OCI-LY7 (cell line): ENCODE data around the gene PARL. TPM values are rescaled to one million over a fixed set of nuclear protein-coding genes. Genes with fewer than 3 reads are reported as not detected.
"Not testable (repeated sequence)": the region's sequence is repeated elsewhere in the genome, so short reads cannot be mapped to it uniquely, and the experiment has no call there.

ENCODE experiments used
- BruUV-seq: library from RNA; stranded (reverse); fragments of 400-500 nt; replicated peaks from 2 replicates; lab custom pipeline; 2021; lab: Mats Ljungman, UMichigan
- CTCF ChIA-PET: fragments of 300-600 bp; sonication (Branson Sonifier 250); formaldehyde crosslinking; loops from one replicate; lab custom pipeline; 2022; ENCODE audit warnings: antibody characterized with exemption; ENCODE audit not compliant: unreplicated experiment; lab: Charles Lee
- POLR2A ChIA-PET: fragments of 300-600 bp; sonication (Branson Sonifier 250); formaldehyde crosslinking; loops from one replicate; lab custom pipeline; 2022; ENCODE audit warnings: antibody characterized with exemption; lab: Charles Lee
- DNase-seq: peaks from one replicate; pipeline ENCODE4 v3.0.0-alpha.2; 2015; ENCODE audit warnings: low spot score
- H2AFZ ChIP-seq: fragments of 200-600 bp; sonication (generic), shearing (Covaris generic); 2 replicates; pipeline ENCODE4 v1.6.1; 2014; ENCODE audit warnings: mild to moderate bottlenecking, antibody characterized with exemption, low read length, moderate library complexity
- H3K27ac ChIP-seq: fragments of 200-600 bp; sonication (generic); 2 replicates; pipeline ENCODE4 v1.5.1; 2014; ENCODE audit warnings: mixed run types, low read depth, mild to moderate bottlenecking, moderate library complexity, low read length, inconsistent platforms; ENCODE audit not compliant: poor library complexity, severe bottlenecking
- H3K36me3 ChIP-seq: fragments of 200-600 bp; sonication (generic); 2 replicates; pipeline ENCODE4 v1.6.1; 2014; ENCODE audit warnings: mild to moderate bottlenecking, antibody characterized with exemption, low read length, moderate library complexity, mixed read lengths; ENCODE audit not compliant: insufficient read depth
- H3K4me1 ChIP-seq: fragments of 200-600 bp; sonication (generic); 2 replicates; pipeline ENCODE4 v1.5.1; 2014; ENCODE audit warnings: mild to moderate bottlenecking, low read length; ENCODE audit not compliant: insufficient read depth, poor library complexity, severe bottlenecking
- H3K4me2 ChIP-seq: fragments of 200-600 bp; sonication (generic); 2 replicates; pipeline ENCODE4 v1.6.1; 2014; ENCODE audit warnings: mild to moderate bottlenecking, low read length
- H3K4me3 ChIP-seq: fragments of 200-600 bp; sonication (generic); 2 replicates; pipeline ENCODE4 v1.5.1; 2014; ENCODE audit warnings: mild to moderate bottlenecking, low read depth, low read length; ENCODE audit not compliant: poor library complexity, severe bottlenecking
- H3K79me2 ChIP-seq: fragments of 200-600 bp; sonication (generic); 2 replicates; pipeline ENCODE4 v1.6.1; 2016; ENCODE audit warnings: low read depth, mild to moderate bottlenecking, low read length, moderate library complexity, mixed read lengths; ENCODE audit not compliant: insufficient read depth
- H3K9me2 ChIP-seq: fragments of 200-600 bp; sonication (generic); 2 replicates; pipeline ENCODE4 v1.6.1; 2016; ENCODE audit warnings: mild to moderate bottlenecking, low read length, mixed read lengths; ENCODE audit not compliant: insufficient read depth
- H3K9me3 ChIP-seq: fragments of 200-600 bp; sonication (generic); 2 replicates; pipeline ENCODE4 v1.6.1; 2014; ENCODE audit warnings: mild to moderate bottlenecking, mixed run types, low read length, mixed read lengths
- H4K20me1 ChIP-seq: fragments of 200-600 bp; sonication (generic); 2 replicates; pipeline ENCODE4 v1.6.1; 2014; ENCODE audit warnings: mild to moderate bottlenecking, antibody characterized with exemption, low read length, moderate library complexity, mixed read lengths; ENCODE audit not compliant: insufficient read depth
- EZH2phosphoT487 ChIP-seq: fragments of 200-600 bp; sonication (generic); IDR thresholded peaks from 2 replicates; pipeline ENCODE4 v1.6.1; 2018; ENCODE audit warnings: low read depth, borderline replicate concordance, mild to moderate bottlenecking, mixed run types, antibody characterized with exemption, low read length, moderate library complexity, mixed read lengths
- intact Hi-C: fragments of 100-400 bp; cut with micrococcal nuclease; formaldehyde crosslinking; loops from one replicate; pipeline ENCODE4 v1.10.0; 2022; ENCODE audit not compliant: unreplicated experiment
- total RNA-seq, 2 experiments: library from RNA; depleted of rRNA in 1 of 2; stranded (reverse); fragments of >200 nt in 1 of 2; shearing (Covaris generic) in 1 of 2; gene quantifications; 2 replicates each; pipeline ENCODE4 v1.2.3, GENCODE V29; 2014 to 2022
- TF ChIP-seq, protein P1 (sequence below): fragments of 200-600 bp; sonication (generic); conservative IDR thresholded peaks from 2 replicates; pipeline ENCODE4 v1.5.1; 2014; ENCODE audit warnings: mild to moderate bottlenecking, antibody characterized with exemption, low read length, moderate library complexity, mixed read lengths

PARL gene
- total RNA-seq, 2 experiments from 2014 or later = 43.5 to 69.3 TPM

DNA sequence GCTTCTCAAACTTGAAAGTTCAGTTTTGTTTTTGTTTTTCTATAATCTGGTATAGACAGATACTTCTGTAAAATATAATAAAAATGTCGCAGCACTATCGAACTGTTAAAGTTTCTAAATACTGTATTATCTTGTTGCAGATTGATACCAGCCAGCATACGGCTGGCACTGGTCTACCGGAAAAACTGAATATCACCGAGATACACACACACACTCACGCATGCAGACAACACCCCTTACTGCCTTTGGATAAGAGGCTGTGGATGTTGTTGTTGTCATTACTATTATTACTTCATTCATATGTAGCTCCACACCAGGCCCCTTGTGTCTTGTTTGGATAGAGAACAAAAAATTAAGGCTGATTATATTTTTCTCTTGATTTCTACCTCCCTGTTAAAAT lies 91.7 kb downstream of the PARL start:
- no peaks in the 10 kb centered on the region for H3K4me1 ChIP-seq
- DNase-seq = no peak
- H3K4me2 ChIP-seq = no peak overlapping the region
- no peaks in the 10 kb centered on the region for H3K79me2 ChIP-seq
- peaks cover 96% of the 10 kb centered on the region for H3K36me3 ChIP-seq
- H3K9me2 ChIP-seq = no peaks in the 10 kb centered on the region
- no peak overlapping the region for H3K4me3 ChIP-seq
- no peaks in the 10 kb centered on the region for H3K9me3 ChIP-seq
- no peaks in the 10 kb centered on the region for H4K20me1 ChIP-seq
- H3K27ac ChIP-seq = no peak overlapping the region
- no peak for TF ChIP-seq EZH2phosphoT487
- TF ChIP-seq, protein P1, sequence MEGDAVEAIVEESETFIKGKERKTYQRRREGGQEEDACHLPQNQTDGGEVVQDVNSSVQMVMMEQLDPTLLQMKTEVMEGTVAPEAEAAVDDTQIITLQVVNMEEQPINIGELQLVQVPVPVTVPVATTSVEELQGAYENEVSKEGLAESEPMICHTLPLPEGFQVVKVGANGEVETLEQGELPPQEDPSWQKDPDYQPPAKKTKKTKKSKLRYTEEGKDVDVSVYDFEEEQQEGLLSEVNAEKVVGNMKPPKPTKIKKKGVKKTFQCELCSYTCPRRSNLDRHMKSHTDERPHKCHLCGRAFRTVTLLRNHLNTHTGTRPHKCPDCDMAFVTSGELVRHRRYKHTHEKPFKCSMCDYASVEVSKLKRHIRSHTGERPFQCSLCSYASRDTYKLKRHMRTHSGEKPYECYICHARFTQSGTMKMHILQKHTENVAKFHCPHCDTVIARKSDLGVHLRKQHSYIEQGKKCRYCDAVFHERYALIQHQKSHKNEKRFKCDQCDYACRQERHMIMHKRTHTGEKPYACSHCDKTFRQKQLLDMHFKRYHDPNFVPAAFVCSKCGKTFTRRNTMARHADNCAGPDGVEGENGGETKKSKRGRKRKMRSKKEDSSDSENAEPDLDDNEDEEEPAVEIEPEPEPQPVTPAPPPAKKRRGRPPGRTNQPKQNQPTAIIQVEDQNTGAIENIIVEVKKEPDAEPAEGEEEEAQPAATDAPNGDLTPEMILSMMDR = no peak
- POLR2A ChIA-PET = interaction anchor here (0.7 kb wide), 1 partner anchor 55 kb away, joined by 3 read pairs; no protein-coding TSS in a partner anchor
- CTCF ChIA-PET = no interaction called here
- intact Hi-C loops = no loop called here
- no TSS peak for BruUV-seq
- H2AFZ ChIP-seq = no peak overlapping the region

DNA sequence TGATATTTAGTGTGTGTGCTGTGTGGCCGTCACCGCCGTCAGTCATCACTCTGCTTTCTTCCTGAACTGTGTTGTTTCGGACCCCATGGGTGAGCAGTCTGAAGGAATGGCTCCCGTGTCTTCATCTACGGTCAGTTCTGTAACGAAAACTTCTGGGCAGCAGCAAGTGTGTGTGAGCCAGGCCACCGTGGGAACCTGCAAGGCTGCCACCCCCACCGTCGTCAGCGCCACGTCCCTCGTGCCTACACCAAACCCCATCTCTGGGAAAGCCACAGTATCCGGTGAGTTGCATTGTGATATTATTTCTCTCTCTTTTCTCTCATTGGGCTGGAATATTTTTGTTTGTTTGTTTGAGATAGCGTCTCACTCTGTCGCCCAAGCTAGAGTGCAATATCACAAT lies 94.0 kb downstream of the PARL start:
- TF ChIP-seq EZH2phosphoT487 = no peak
- TF ChIP-seq, protein P1 = no peak
- Histone ChIP-seq H2AFZ (no peak overlapping the region), H3K4me2 (no peak overlapping the region), H3K9me3 (no peaks in the 10 kb centered on the region), H3K27ac (no peak overlapping the region), H3K9me2 (no peaks in the 10 kb centered on the region), H4K20me1 (no peaks in the 10 kb centered on the region), H3K4me1 (no peaks in the 10 kb centered on the region), H3K79me2 (no peaks in the 10 kb centered on the region), H3K4me3 (no peak overlapping the region), H3K36me3 (peaks cover 97% of the 10 kb centered on the region)
- intact Hi-C loops = no loop called here
- DNase-seq = no peak
- BruUV-seq = no TSS peak
- POLR2A ChIA-PET = interaction anchor here (0.7 kb wide), 1 partner anchor 24 kb away, joined by 6 read pairs; no protein-coding TSS in a partner anchor
- CTCF ChIA-PET = interaction anchor here (0.6 kb wide), 1 partner anchor 46 kb away, joined by 3 read pairs; no protein-coding TSS in a partner anchor

DNA sequence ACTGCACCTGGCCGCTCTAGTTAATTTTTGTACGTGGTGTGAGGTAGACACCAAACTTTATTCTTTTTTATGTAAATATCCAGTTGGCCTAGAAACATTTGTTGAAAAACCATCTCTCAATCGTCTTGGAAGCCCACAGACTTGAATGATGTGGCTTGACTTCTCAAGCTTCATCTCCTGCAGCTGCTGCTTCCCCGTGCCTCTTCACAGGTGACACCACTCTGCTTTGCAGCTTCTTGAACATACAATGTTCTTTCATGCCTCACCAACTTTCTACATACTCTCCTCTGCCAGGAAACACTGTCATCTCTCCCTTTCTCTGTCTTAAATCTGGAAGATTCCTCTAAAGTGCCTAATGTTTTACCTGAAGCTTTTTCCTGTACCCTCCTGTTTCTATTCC lies 94.9 kb downstream of the PARL start:
- Histone ChIP-seq H3K36me3 (peaks cover 96% of the 10 kb centered on the region), H3K4me3 (no peak overlapping the region), H4K20me1 (no peaks in the 10 kb centered on the region), H3K9me3 (no peaks in the 10 kb centered on the region), H3K4me1 (no peaks in the 10 kb centered on the region), H3K4me2 (no peak overlapping the region), H3K27ac (no peak overlapping the region), H3K9me2 (no peaks in the 10 kb centered on the region), H3K79me2 (no peaks in the 10 kb centered on the region), H2AFZ (no peak overlapping the region)
- DNase-seq = no peak
- CTCF ChIA-PET = interaction anchor here (0.6 kb wide), 1 partner anchor 11 kb away, joined by 3 read pairs; no protein-coding TSS in a partner anchor
- POLR2A ChIA-PET = interaction anchor here (0.6 to 0.7 kb wide), 4 partner anchors 15 to 52 kb away, joined by 3 to 5 read pairs (median 4); no protein-coding TSS in a partner anchor
- TF ChIP-seq, protein P1 = no peak
- TF ChIP-seq EZH2phosphoT487 = no peak
- BruUV-seq = no TSS peak
- intact Hi-C loops = no loop called here

DNA sequence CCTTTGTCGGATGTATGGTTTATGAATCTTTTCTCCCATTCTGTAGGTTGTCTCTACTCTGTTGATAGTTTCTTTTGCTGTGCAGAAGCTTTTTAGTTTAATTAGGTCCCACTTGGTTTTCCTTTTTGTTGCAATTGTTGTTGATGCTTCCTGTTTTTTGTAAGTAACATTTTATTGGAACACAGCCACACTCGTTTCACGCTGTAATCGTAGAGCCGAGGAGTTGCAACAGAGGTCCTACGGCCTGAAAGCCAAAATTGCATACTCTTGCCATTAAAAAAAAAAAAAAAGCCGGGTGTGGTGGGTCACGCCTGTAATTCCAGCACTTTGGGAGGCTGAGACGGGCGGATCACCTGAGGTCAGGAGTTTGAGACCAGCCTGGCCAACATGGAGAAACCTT lies 100.2 kb downstream of the PARL start:
- H3K9me2 ChIP-seq, H3K4me3 ChIP-seq, H3K9me3 ChIP-seq, H3K79me2 ChIP-seq, H3K4me2 ChIP-seq, CTCF ChIA-PET, DNase-seq, H2AFZ ChIP-seq, H3K27ac ChIP-seq, BruUV-seq, H3K4me1 ChIP-seq, intact Hi-C loops, H4K20me1 ChIP-seq, POLR2A ChIA-PET: not testable (repeated sequence)
- peaks cover 92% of the 10 kb centered on the region for H3K36me3 ChIP-seq
